HepG2 (cell line): ENCODE measurements around the gene AFAP1. TPM values are rescaled to one million over a fixed set of nuclear protein-coding genes. Genes with fewer than 3 reads are reported as not detected.

Source experiments
- ATAC-seq: fragments of 200-7000 bp; cut with Tn5 transposase; 3 replicates; pipeline ENCODE4 v1.9.1; 2020; ENCODE audit warnings: mild to moderate bottlenecking, moderate library complexity
- BruUV-seq: library from RNA; stranded (reverse); fragments of 400-500 nt; replicated peaks from 2 replicates; lab custom pipeline; 2021; lab: Mats Ljungman, UMichigan
- CTCF ChIA-PET: fragments of 300-600 bp; formaldehyde crosslinking; extraction: SDS; loops from one replicate; lab custom pipeline; 2021; ENCODE audit warnings: low total read pairs, inconsistent platforms, low intra/inter-chr PET ratio; lab: Yijun Ruan, JAX
- POLR2A ChIA-PET: fragments of 350-600 bp; sonication (Branson Sonifier 250); formaldehyde crosslinking; loops from one replicate; lab custom pipeline; 2020; ENCODE audit warnings: antibody characterized with exemption, inconsistent platforms; lab: Yijun Ruan, JAX
- DNase-seq: peaks from one replicate; pipeline ENCODE4 v3.0.0-alpha.2; 2015; ENCODE audit warnings: low spot score
- FAIRE-seq: peaks from 3 replicates; lab custom pipeline; 2011; peaks lifted over from hg19 to GRCh38; lab: Jason Lieb, UNC
- H2AFZ ChIP-seq: one replicate; pipeline ENCODE4 v1.6.1; 2011; ENCODE audit warnings: low read length, inconsistent platforms
- H3K27ac ChIP-seq: fragments of 300-600 bp; 3 replicates; pipeline ENCODE4 v1.8.0; 2011; ENCODE audit warnings: mixed run types, mild to moderate bottlenecking, mixed read lengths, low read length, inconsistent platforms; ENCODE audit not compliant: insufficient read depth; ENCODE audit errors: extremely low read length
- H3K27me3 ChIP-seq, 2 experiments: fragments of 200-600 bp in 1 of 2; 2 replicates in 1 of 2; 3 replicates in 1 of 2; pipeline versions ENCODE4 v1.6.0 to v1.8.0; 2011; ENCODE audit warnings: low read length in 2 of 2, mild to moderate bottlenecking in 2 of 2, moderate library complexity in 2 of 2, inconsistent platforms in 1 of 2; ENCODE audit not compliant: insufficient read depth in 2 of 2, control insufficient read depth in 1 of 2
- H3K36me3 ChIP-seq, 2 experiments: fragments of 200-600 bp in 1 of 2; replicated peaks in 1 of 2; 2 replicates in 1 of 2; 3 replicates in 1 of 2; pipeline versions ENCODE4 v1.5.1 to v1.8.0; 2011; ENCODE audit warnings: low read length in 2 of 2, inconsistent platforms in 1 of 2; ENCODE audit not compliant: insufficient read depth in 2 of 2, control insufficient read depth in 1 of 2
- H3K4me1 ChIP-seq: 2 replicates; pipeline ENCODE4 v1.5.1; 2012; ENCODE audit warnings: low read length, inconsistent platforms; ENCODE audit not compliant: insufficient read depth
- H3K4me2 ChIP-seq: 2 replicates; pipeline ENCODE4 v1.6.0; 2011; ENCODE audit warnings: low read depth, low read length, inconsistent platforms
- H3K4me3 ChIP-seq, 3 experiments: fragments of 200-600 bp in 1 of 3; sonication (generic), shearing (Covaris generic) in 1 of 3; replicated peaks in 1 of 3; 2 replicates each; pipeline ENCODE4 v1.5.1; 2011 to 2016; ENCODE audit warnings: low read length in 3 of 3, inconsistent platforms in 2 of 3, low read depth in 2 of 3, mild to moderate bottlenecking in 2 of 3, control low read depth in 1 of 3, mixed read lengths in 1 of 3; ENCODE audit not compliant: insufficient read depth in 1 of 3
- H3K79me2 ChIP-seq: one replicate; pipeline ENCODE4 v1.6.1; 2011; ENCODE audit warnings: low read length, inconsistent platforms; ENCODE audit not compliant: insufficient read depth
- H3K9ac ChIP-seq: 2 replicates; pipeline ENCODE4 v1.6.0; 2011; ENCODE audit warnings: mild to moderate bottlenecking, low read depth, low read length, inconsistent platforms; ENCODE audit not compliant: insufficient read depth
- H3K9me3 ChIP-seq: 2 replicates; pipeline ENCODE4 v1.5.1; 2012; ENCODE audit warnings: mild to moderate bottlenecking, low read length
- H4K20me1 ChIP-seq: 2 replicates; pipeline ENCODE4 v1.6.0; 2011; ENCODE audit warnings: inconsistent platforms, mild to moderate bottlenecking, low read length, moderate library complexity; ENCODE audit not compliant: insufficient read depth
- CTCF ChIP-seq: sonication (generic); formaldehyde crosslinking; IDR thresholded peaks from 2 replicates; pipeline ENCODE4 v1.5.0; 2020; ENCODE audit warnings: mild to moderate bottlenecking, missing genetic modification reagents, moderate library complexity
- EHMT2 ChIP-seq: fragments of 200-600 bp; sonication (generic); IDR thresholded peaks from 2 replicates; pipeline ENCODE4 v1.7.0; 2017; ENCODE audit warnings: antibody characterized with exemption, low read depth, low read length, borderline replicate concordance
- KDM5A ChIP-seq: fragments of 200-600 bp; sonication (generic); IDR thresholded peaks from 2 replicates; pipeline ENCODE4 v1.7.0; 2018; ENCODE audit warnings: antibody characterized with exemption, mild to moderate bottlenecking, low read length, borderline replicate concordance
- MAFG ChIP-seq: sonication (generic); formaldehyde crosslinking; IDR thresholded peaks from 2 replicates; pipeline ENCODE4 v1.5.1; 2020; ENCODE audit warnings: mild to moderate bottlenecking, missing genetic modification reagents
- NFIB ChIP-seq: sonication (generic); formaldehyde crosslinking; IDR thresholded peaks from 2 replicates; pipeline ENCODE4 v1.9.0; 2021; ENCODE audit warnings: missing genetic modification reagents, mild to moderate bottlenecking, borderline replicate concordance
- RAD21 ChIP-seq: fragments of 450-650 bp; formaldehyde crosslinking; IDR thresholded peaks from 2 replicates; pipeline ENCODE4 v1.5.0; 2020; ENCODE audit warnings: mild to moderate bottlenecking
- SMC3 ChIP-seq: IDR thresholded peaks from 2 replicates; pipeline ENCODE4 v1.6.1; 2011; ENCODE audit warnings: low read length, improper control_type of control experiment
- TBX3 ChIP-seq: fragments of 450-650 bp; IDR thresholded peaks from 2 replicates; pipeline ENCODE4 v1.6.1; 2017; ENCODE audit warnings: antibody characterized with exemption, mild to moderate bottlenecking, inconsistent platforms, borderline replicate concordance
- THAP8 ChIP-seq: sonication (generic); formaldehyde crosslinking; IDR thresholded peaks from 2 replicates; pipeline ENCODE4 v1.5.1; 2020; ENCODE audit warnings: missing genetic modification reagents, mild to moderate bottlenecking, borderline replicate concordance
- ZGPAT ChIP-seq: IDR thresholded peaks from 2 replicates; pipeline ENCODE4 v1.6.1; 2016; ENCODE audit warnings: mild to moderate bottlenecking
- ZNF251 ChIP-seq: sonication (generic); formaldehyde crosslinking; IDR thresholded peaks from 2 replicates; pipeline ENCODE4 v1.9.0; 2021; ENCODE audit warnings: mild to moderate bottlenecking, missing genetic modification reagents
- ZNF326 ChIP-seq: sonication (generic); formaldehyde crosslinking; IDR thresholded peaks from 2 replicates; pipeline ENCODE4 v1.4.0; 2020; ENCODE audit warnings: missing genetic modification reagents, borderline replicate concordance
- ZNF383 ChIP-seq: sonication (generic); formaldehyde crosslinking; IDR thresholded peaks from 2 replicates; pipeline ENCODE4 v1.4.0; 2020; ENCODE audit warnings: missing genetic modification reagents, mild to moderate bottlenecking, borderline replicate concordance
- ZNF547 ChIP-seq: sonication (generic); formaldehyde crosslinking; IDR thresholded peaks from 2 replicates; pipeline ENCODE4 v1.5.1; 2020; ENCODE audit warnings: mild to moderate bottlenecking, missing genetic modification reagents
- ZNF609 ChIP-seq: sonication (generic); formaldehyde crosslinking; IDR thresholded peaks from 2 replicates; pipeline ENCODE4 v1.4.0; 2020; ENCODE audit warnings: mild to moderate bottlenecking, missing genetic modification reagents, borderline replicate concordance
- WGBS: methylation state at CpG from one replicate; pipeline ENCODE4 v1.1.6; 2017; ENCODE audit warnings: low lambda C conversion rate; 5-methylcytosine and 5-hydroxymethylcytosine counted together
- in situ Hi-C: cut with HindIII; loops from 2 replicates; pipeline ENCODE4 v1.10.0; 2017; ENCODE audit warnings: low pct_unique_long_range_greater_than_20kb; ENCODE audit not compliant: extremely low pct_ligation_motif_present
- intact Hi-C: fragments of 100-400 bp; cut with micrococcal nuclease; formaldehyde crosslinking; loops from one replicate; pipeline ENCODE4 v1.10.0; 2022; ENCODE audit not compliant: unreplicated experiment
- polyA plus RNA-seq, 8 experiments: library from polyadenylated mRNA; depleted of rRNA in 3 of 8; stranded (reverse) in 7 of 8; unstranded in 1 of 8; fragments of >200 nt; fragmentation: Illumina TruSeq in 4 of 8; extraction: Trizol in 4 of 8; gene quantifications; 2 replicates each; pipeline versions ENCODE4 v1.2.1 to v1.2.3, GENCODE V29; 2011 to 2016; ENCODE audit warnings: low read depth in 4 of 8, missing spikeins in 1 of 8, mixed read lengths in 1 of 8; ENCODE audit not compliant: insufficient read depth in 1 of 8
- total RNA-seq, 5 experiments: library from RNA; depleted of rRNA; stranded (reverse); fragments of >200 nt; fragmentation: Illumina TruSeq; extraction: Trizol; gene quantifications; 2 replicates each; pipeline ENCODE4 v1.2.3, GENCODE V29; 2016; ENCODE audit warnings: low read depth in 1 of 5

The AFAP1 gene
- total and polyA plus RNA-seq, 2 of the 13 experiments (the other 11 are each of a cell fraction or from before 2014, with no cell fraction given), result 2.5 TPM

GRCh38 chr4:7937006-7937405 lies 2.7 kb downstream of the AFAP1 start:
- BruUV-seq, result no TSS peak
- no peaks in the 10 kb centered on the region for H3K27me3 ChIP-seq
- intact Hi-C loops (no loop called here), in situ Hi-C loops (no loop called here)
- POLR2A ChIA-PET, result no interaction called here
- CTCF ChIA-PET, result no interaction called here
- TF ChIP-seq ZGPAT (CRISPR knock-in tag) (no peak), EHMT2 (no peak), ZNF326 (CRISPR knock-in tag) (no peak), ZNF547 (no peak), NFIB (CRISPR knock-in tag) (no peak), ZNF609 (no peak), ZNF251 (no peak), RAD21 (CRISPR knock-in tag) (no peak), MAFG (CRISPR knock-in tag) (no peak), TBX3 (no peak), THAP8 (CRISPR knock-in tag) (no peak), SMC3 (no peak), CTCF (CRISPR knock-in tag) (no peak), KDM5A (no peak), ZNF383 (no peak)
- TF ChIP-seq, all 625 proteins: peak for 0
- Histone ChIP-seq H2AFZ (no peak overlapping the region), H3K4me2 (no peak overlapping the region), H3K9ac (no peak overlapping the region), H3K4me3 (no peak overlapping the region), H4K20me1 (no peaks in the 10 kb centered on the region), H3K27ac (no peak overlapping the region), H3K4me1 (peaks cover 39% of the 10 kb centered on the region), H3K9me3 (no peaks in the 10 kb centered on the region), H3K79me2 (no peaks in the 10 kb centered on the region), H3K36me3 (no peaks in the 10 kb centered on the region; a peak in 1 of 5 replicates)
- 97% methylated on average over 2 of the region's 2 CpGs for WGBS
- no peak for FAIRE-seq
- no peak for DNase-seq
- ATAC-seq, result no peak
